Measurements from ENCODE around the gene CDKAL1.

CDKAL1 gene

DNA sequence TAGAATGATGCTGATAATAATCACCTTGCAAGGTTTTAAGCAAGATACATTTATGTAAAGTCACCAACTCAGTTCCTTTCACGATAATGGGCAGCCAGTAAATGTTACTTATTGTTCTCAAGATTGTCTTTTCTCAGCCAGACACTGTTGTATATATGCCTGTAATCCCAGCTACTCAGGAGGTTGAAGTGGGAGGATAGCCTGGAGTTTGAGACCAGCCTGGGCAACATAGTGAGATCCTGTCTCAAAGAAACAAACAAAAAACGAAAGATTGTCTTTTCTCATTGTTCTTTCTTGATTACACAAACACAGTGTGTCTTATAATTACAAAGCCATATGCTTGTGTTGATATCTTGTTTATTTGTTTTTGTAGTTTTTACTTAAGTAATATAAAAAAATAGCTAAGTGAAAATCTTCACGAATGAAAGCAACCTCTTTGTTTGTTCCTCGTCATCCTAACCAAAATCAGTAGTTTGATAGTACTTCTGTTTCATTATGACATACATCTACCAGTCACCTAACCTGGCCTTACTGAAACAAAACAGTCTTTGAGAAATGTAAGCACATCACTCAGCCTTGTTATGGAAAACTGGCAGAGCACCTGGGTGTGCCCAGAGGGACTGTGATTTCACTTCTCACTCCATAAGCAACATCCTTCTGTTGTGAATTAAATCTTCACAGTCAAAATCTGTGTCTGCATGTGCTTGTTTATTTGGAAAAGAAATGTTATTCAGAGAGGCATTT, 623.1 kb downstream of the CDKAL1 start:
- peaks cover 1 to 7% of the 10 kb centered on the region in 2 donors for H3K36me3 Mint-ChIP-seq
- no peak overlapping the region for H3K4me3 Mint-ChIP-seq
- H3K4me1 Mint-ChIP-seq, result peaks cover 8 to 16% of the 10 kb centered on the region in 2 donors
- no peak overlapping the region for H3K27ac Mint-ChIP-seq
- DNase-seq (no peak), ATAC-seq (replicated peaks) (peak; percentile 52 to 57)
- H3K9me3 Mint-ChIP-seq, result no peaks in the 10 kb centered on the region
- no peaks in the 10 kb centered on the region for H3K27me3 Mint-ChIP-seq

DNA sequence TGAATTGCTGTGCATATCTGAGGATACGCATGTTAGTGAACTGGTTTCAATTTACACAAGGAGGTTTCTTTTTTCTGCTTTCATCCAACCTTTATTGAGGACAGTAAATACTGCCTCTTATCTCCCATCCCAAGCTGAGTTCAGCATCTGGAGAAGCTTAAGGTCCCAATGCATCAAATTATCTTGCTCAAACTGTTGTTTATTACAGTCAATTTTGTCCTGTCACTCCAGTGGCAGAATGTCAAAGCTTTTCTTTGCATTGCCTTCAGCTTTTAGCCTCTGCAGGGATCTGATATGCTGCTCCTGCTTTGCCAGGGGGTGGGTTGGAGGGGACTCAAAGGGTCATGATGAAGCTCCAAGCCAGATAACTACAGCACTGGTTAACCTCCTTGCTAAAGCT, 623.9 kb downstream of the CDKAL1 start:
- Mint-ChIP-seq H3K36me3 (peaks cover 6 to 7% of the 10 kb centered on the region in 2 donors), H3K27me3 (no peaks in the 10 kb centered on the region), H3K4me3 (no peak overlapping the region), H3K27ac (no peak overlapping the region), H3K9me3 (peaks cover 0 to 2% of the 10 kb centered on the region in 2 donors), H3K4me1 (peaks cover 10 to 22% of the 10 kb centered on the region in 2 donors)
- ATAC-seq (replicated peaks) (no peak), DNase-seq (no peak)

DNA sequence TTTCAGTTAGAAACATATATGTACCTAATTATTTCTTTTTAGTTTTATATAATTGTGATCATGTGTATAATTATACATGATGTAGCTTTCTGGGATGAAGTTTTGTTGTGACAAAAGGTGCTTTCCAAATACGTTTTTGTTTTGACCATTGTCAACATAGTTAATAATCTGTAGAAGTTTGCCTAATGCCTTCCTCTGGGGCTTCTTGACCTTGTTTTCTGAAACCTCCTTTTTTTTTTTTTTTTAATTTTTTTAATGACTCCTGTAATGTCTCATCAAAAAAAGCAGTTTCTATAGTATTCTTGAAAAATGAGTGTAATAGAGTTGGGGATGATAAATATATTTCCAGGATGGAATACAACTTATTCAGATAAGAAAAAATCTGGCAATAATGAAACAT, 624.6 kb downstream of the CDKAL1 start:
- Mint-ChIP-seq H3K9me3 (peaks cover 0 to 2% of the 10 kb centered on the region in 2 donors), H3K4me1 (peaks cover 12 to 30% of the 10 kb centered on the region in 2 donors), H3K36me3 (peaks cover 9 to 11% of the 10 kb centered on the region in 2 donors), H3K4me3 (no peak overlapping the region), H3K27me3 (no peaks in the 10 kb centered on the region), H3K27ac (no peak overlapping the region)
- ATAC-seq (replicated peaks) (no peak), DNase-seq (no peak)

DNA sequence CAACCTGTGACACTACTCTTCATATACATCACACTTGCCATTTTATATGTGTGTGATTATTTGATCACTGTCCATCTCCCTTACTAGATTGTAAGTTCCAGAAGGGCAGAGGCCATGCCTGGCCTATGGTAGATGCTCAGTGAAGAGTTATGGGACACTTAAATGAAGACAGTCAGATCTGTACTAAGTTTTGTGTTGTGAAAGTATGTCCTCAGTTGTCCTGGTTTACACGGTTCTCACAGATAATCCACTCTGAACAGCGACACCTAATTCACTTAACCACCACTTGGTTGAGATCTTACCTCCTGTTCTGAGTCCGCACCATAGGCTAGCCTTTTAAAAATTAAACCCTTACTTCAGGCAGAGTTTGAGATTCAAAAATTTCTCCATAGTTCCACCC, 625.2 kb downstream of the CDKAL1 start:
- H3K4me3 Mint-ChIP-seq, result no peak overlapping the region
- H3K36me3 Mint-ChIP-seq, result peaks cover 9 to 13% of the 10 kb centered on the region in 2 donors
- DNase-seq (no peak), ATAC-seq (replicated peaks) (no peak)
- H3K27ac Mint-ChIP-seq, result no peak overlapping the region
- peaks cover 0 to 2% of the 10 kb centered on the region in 2 donors for H3K9me3 Mint-ChIP-seq
- no peaks in the 10 kb centered on the region for H3K27me3 Mint-ChIP-seq
- peaks cover 14 to 32% of the 10 kb centered on the region in 2 donors for H3K4me1 Mint-ChIP-seq

DNA sequence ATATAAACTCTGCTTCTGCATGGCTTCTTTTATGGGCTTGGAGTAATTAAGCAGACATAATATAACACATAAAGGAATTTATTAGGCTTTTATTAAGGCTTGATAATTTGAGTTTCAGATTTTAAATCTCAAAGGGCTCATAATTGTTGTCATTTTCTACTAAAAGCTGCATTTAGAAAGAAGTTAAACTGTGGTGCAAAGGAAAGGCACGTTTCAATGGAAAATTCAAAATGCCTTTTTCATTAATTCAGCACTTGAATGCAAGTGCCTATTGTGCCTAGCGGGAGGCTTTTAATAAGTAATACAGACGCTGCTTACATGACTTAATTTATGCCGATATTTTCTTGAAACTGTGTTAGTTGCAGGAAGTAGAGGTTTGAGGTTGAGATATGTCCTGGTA, 627.5 kb downstream of the CDKAL1 start:
- no peak for DNase-seq
- ATAC-seq (replicated peaks), result no peak
- H3K4me1 Mint-ChIP-seq, result peaks cover 16 to 40% of the 10 kb centered on the region in 2 donors
- H3K4me3 Mint-ChIP-seq, result no peak overlapping the region
- H3K27me3 Mint-ChIP-seq, result no peaks in the 10 kb centered on the region
- peaks cover 12 to 15% of the 10 kb centered on the region in 2 donors for H3K36me3 Mint-ChIP-seq
- H3K9me3 Mint-ChIP-seq, result peaks cover 0 to 2% of the 10 kb centered on the region in 2 donors
- H3K27ac Mint-ChIP-seq, result no peak overlapping the region

DNA sequence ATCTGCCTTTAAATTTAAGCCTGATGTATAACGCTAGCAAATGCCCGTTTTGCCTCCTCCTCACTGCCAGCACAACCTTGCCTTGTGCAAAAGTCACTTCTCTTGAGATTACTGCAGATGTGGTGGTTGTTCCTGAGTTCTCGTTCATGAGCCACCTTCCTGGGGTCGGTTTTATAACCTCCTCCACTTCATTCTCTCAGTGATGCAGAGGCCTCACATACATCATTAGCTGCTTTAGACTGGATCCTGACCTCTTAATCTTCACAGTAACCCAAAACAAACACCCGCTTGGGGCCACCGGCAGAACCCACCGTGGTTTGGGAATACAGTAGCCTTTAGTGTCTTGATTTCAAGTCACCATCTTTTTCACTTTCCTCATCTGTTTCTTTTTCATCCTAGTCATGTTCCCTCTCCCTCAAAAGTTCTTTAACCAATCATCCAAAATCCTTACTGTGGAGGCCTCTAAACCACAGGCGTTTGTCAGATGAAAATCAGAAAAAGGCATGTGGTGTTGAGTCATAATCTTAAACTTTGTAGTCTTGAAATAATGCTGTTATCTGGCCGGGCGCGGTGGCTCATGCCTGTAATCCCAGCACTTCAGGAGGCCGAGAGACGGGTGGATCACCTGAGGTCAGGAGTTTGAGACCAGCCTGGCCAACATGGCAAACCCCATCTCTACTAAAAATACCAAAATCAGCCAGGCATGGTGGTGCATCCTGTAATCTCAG, 629.0 kb downstream of the CDKAL1 start:
- Mint-ChIP-seq H3K27me3 (no peaks in the 10 kb centered on the region), H3K9me3 (peaks cover 0 to 2% of the 10 kb centered on the region in 2 donors), H3K27ac (no peak overlapping the region), H3K36me3 (peaks cover 12 to 19% of the 10 kb centered on the region in 2 donors), H3K4me3 (no peak overlapping the region), H3K4me1 (peaks cover 13 to 35% of the 10 kb centered on the region in 2 donors)
- ATAC-seq (replicated peaks) (no peak), DNase-seq (no peak)

DNA sequence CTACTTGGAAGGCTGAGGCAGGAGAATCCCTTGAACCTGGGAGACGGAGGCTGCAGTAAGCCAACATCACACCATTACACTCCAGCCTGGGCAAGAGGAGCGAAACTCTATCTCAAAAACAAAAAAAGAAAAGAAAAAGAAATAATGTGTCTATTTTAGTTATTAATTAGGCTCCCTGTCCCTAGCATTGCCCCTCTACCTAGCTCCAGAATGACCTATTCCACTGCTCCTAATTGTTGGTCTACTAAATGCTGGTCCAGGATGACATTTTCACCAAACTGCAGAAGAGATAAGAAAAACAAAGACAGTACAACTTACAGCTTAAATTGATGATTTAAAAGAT, 629.6 kb downstream of the CDKAL1 start:
- no peak for ATAC-seq (replicated peaks)
- Mint-ChIP-seq H3K4me1 (peaks cover 13 to 35% of the 10 kb centered on the region in 2 donors), H3K27me3 (no peaks in the 10 kb centered on the region), H3K27ac (no peak overlapping the region), H3K4me3 (no peak overlapping the region), H3K9me3 (peaks cover 0 to 2% of the 10 kb centered on the region in 2 donors), H3K36me3 (peaks cover 15 to 21% of the 10 kb centered on the region in 2 donors)
- DNase-seq, result no peak

DNA sequence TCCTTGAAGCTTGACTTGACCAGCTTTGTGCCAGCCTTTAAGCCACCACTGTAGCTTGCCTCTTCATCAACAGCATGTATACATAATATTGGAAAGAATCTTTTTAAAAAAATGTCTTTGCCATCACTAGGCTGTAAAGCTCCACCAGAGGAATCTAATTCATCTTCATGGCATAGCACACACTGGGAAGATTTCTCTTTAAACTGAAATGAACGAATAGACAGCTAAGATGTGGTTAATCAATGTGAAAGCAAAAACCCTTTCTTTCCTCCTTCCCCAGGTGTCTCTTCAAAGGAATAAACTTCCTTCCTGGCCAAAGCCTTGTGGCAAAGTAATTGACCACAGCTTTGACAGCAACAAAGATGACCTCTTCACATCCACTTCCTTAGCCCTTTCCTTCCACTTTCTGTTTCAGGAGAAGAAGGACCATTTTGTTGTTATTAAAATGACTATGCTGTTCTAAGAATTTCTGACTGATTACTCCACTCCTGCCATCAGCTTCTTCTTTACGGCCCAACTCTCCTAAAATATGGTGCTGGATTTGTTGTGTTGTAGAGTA, 630.6 kb downstream of the CDKAL1 start:
- DNase-seq (peak; percentile 2), ATAC-seq (replicated peaks) (peak; percentile 64 to 80)
- peaks cover 17 to 30% of the 10 kb centered on the region in 2 donors for H3K36me3 Mint-ChIP-seq
- H3K4me3 Mint-ChIP-seq, result no peak overlapping the region
- H3K27me3 Mint-ChIP-seq, result no peaks in the 10 kb centered on the region
- H3K27ac Mint-ChIP-seq, result no peak overlapping the region
- peaks cover 13 to 35% of the 10 kb centered on the region in 2 donors for H3K4me1 Mint-ChIP-seq
- peaks cover 0 to 2% of the 10 kb centered on the region in 2 donors for H3K9me3 Mint-ChIP-seq

DNA sequence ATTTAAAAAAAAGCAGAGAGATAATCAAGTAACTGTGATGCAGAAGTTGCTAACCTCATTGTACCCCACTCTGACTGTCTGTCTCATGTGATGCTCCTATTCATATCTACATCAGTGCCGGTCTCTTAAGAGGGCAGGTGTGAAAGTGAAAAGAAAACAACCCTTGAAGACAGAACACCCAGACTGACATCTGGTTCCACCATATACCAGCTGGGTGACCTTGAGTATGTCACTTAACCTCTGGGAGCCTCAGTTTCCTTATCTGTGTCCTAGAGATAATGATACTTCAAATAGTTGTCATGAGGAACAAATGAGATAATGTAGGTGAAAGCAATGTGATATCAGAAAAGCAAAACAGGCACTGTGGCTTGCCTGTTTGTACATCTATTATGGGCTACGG, 632.5 kb downstream of the CDKAL1 start:
- H3K4me3 Mint-ChIP-seq, result no peak overlapping the region
- H3K27me3 Mint-ChIP-seq, result no peaks in the 10 kb centered on the region
- ATAC-seq (replicated peaks) (no peak), DNase-seq (no peak)
- H3K9me3 Mint-ChIP-seq, result peaks cover 0 to 2% of the 10 kb centered on the region in 2 donors
- H3K36me3 Mint-ChIP-seq, result peaks cover 21 to 33% of the 10 kb centered on the region in 2 donors
- H3K27ac Mint-ChIP-seq, result no peak overlapping the region
- H3K4me1 Mint-ChIP-seq, result peaks cover 12 to 35% of the 10 kb centered on the region in 2 donors

DNA sequence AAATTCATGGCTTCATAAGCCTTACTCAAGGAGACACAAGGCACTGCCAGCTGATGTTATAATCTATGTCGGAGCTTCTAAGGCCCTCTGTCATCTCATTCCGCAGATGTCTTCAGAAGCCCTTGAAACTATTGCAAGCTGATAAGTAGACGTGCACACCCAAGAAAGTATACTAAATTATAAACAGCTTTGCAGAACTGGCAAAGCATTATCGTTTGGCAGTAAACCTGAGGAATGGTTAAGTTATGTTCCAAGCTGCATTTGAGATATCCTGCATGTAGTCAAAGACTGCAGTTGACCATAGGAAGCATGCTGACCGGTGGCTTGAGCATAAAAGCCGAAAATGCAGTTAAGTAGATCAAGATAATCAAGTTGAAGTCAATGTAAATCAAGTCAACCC, 633.5 kb downstream of the CDKAL1 start:
- Mint-ChIP-seq H3K4me3 (no peak overlapping the region), H3K9me3 (peaks cover 0 to 2% of the 10 kb centered on the region in 2 donors), H3K4me1 (peaks cover 10 to 32% of the 10 kb centered on the region in 2 donors), H3K36me3 (peaks cover 23 to 34% of the 10 kb centered on the region in 2 donors), H3K27ac (no peak overlapping the region), H3K27me3 (no peaks in the 10 kb centered on the region)
- DNase-seq, result no peak
- no peak for ATAC-seq (replicated peaks)

DNA sequence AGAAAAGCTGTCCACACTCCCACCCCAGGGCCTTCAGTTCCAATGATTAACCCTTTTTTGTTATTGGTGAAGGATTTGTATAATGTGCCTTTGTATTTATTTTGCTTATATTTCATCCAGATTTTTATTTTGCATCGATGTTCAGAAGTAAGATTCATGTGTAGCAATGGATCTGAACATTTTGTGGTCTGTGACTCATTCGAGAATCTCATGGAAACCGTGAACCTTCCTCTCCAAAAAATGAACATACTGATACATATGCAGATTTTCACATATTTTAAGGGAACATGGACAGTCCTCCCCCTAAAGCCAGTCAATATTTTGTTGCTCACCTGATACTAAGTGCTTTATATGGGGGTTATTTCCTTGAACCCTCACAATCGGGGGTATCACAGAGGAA, 637.5 kb downstream of the CDKAL1 start:
- Mint-ChIP-seq H3K9me3 (peaks cover 0 to 2% of the 10 kb centered on the region in 2 donors), H3K27ac (no peak overlapping the region), H3K4me1 (peaks cover 5 to 20% of the 10 kb centered on the region in 2 donors), H3K36me3 (peaks cover 22 to 38% of the 10 kb centered on the region in 2 donors), H3K4me3 (no peak overlapping the region), H3K27me3 (no peaks in the 10 kb centered on the region)
- ATAC-seq (replicated peaks), result no peak
- no peak for DNase-seq

DNA sequence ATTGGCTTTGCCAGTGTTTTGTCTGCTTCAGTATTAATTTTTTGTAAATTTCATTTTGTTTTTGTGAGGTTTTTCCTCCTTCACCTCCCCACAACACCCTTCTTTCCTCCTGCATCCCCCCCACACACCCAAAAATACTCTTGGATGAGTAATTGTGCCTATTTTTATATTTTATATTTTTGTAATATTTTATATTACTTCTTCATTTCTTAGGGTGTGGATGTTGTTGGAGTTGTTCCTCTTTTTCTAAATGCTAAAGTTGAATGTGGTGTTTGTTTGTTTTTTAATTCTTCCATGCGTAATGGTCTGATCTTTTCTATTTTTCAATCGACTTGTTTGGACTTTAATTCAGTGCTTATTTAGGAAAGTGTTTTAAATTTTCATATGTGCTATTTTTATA, 638.8 kb downstream of the CDKAL1 start:
- Mint-ChIP-seq H3K27ac (peak overlapping the region; percentile 47), H3K27me3 (no peaks in the 10 kb centered on the region)
- no peak for DNase-seq

DNA sequence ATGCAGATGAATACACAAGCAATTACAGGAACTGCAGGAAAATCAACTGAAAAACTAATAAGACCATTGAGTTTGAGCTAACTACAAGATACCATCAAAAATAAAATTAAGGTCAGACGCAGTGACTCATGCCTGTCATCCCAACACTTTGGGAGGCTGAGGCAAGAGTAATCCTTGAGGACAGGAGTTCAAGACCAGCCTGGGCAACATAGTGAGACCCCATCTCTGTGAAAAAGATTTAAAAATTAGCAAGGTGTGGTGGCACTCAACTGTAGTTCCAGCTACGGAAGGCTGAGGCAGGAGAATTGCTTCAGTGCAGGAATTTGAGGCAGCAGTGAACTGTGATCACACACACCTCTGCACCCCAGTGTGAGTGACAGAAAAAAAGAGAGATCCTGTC, 639.4 kb downstream of the CDKAL1 start:
- DNase-seq (no peak), ATAC-seq (replicated peaks) (no peak)
- no peaks in the 10 kb centered on the region for H3K27me3 Mint-ChIP-seq
- no peak overlapping the region for H3K27ac Mint-ChIP-seq
- no peak overlapping the region for H3K4me3 Mint-ChIP-seq
- peaks cover 21 to 32% of the 10 kb centered on the region in 2 donors for H3K36me3 Mint-ChIP-seq
- peaks cover 5 to 20% of the 10 kb centered on the region in 2 donors for H3K4me1 Mint-ChIP-seq
- H3K9me3 Mint-ChIP-seq, result peaks cover 0 to 2% of the 10 kb centered on the region in 2 donors

More for the DNA sequence above, 638.8 kb downstream of the CDKAL1 start:
- H3K9me3 Mint-ChIP-seq, result peaks cover 0 to 2% of the 10 kb centered on the region in 2 donors
- H3K4me1 Mint-ChIP-seq, result peaks cover 5 to 20% of the 10 kb centered on the region in 2 donors
- peak overlapping the region in 1 of 2 donors; percentile 35 for H3K4me3 Mint-ChIP-seq
- peaks cover 22 to 36% of the 10 kb centered on the region in 2 donors for H3K36me3 Mint-ChIP-seq
- ATAC-seq (replicated peaks), result no peak

DNA sequence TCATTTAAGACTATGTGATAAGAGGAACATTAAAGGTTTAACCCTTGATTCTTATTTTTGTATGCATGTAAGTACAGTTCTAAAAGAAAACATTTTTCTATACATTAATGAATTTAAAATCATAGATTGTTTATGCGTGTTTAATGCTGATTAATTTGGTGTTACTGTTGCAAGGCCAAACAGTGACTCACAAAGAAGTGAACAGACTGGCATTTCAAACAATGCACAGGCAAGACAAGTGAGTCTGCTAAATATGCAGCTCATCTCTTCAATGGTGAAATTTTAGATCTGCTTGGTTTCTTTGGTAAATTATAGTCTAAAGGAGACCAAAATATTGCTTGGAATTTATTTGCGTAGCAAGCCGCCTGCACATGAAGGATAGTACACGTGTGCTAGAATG, 641.9 kb downstream of the CDKAL1 start:
- Mint-ChIP-seq H3K4me3 (no peak overlapping the region), H3K4me1 (peaks cover 7 to 26% of the 10 kb centered on the region in 2 donors), H3K36me3 (peaks cover 19 to 25% of the 10 kb centered on the region in 2 donors), H3K9me3 (peaks cover 0 to 4% of the 10 kb centered on the region in 2 donors), H3K27ac (no peak overlapping the region), H3K27me3 (no peaks in the 10 kb centered on the region)
- no peak for ATAC-seq (replicated peaks)
- no peak for DNase-seq

Measured in stimulated activated naive B cell treated with anti-CD40 and anti-IgM and Interleukin-4, amounts not matched to agents 10 μg/mL and 1 μg/mL and 100 μg/mL, for 72 hours (primary cell).